Caco-2 (cell line): ENCODE data around the gene PDIK1L. TPM values are rescaled to one million over a fixed set of nuclear protein-coding genes. Genes with fewer than 3 reads are reported as not detected.
"Not testable (repeated sequence)": the region's sequence is repeated elsewhere in the genome, so short reads cannot be mapped to it uniquely, and the experiment has no call there.

Experiments used
- BruUV-seq: library from RNA; stranded (reverse); fragments of 400-500 nt; replicated peaks from 2 replicates; lab custom pipeline; 2021; lab: Mats Ljungman, UMichigan
- CTCF ChIA-PET: fragments of 300-600 bp; sonication (Branson Sonifier 250); formaldehyde crosslinking; loops from one replicate; lab custom pipeline; 2022; ENCODE audit warnings: antibody characterized with exemption; lab: Charles Lee
- POLR2A ChIA-PET: fragments of 300-600 bp; sonication (Branson Sonifier 250); formaldehyde crosslinking; loops from one replicate; lab custom pipeline; 2022; ENCODE audit warnings: antibody characterized with exemption; lab: Charles Lee
- DNase-seq, 2 experiments: peaks; one replicate each; pipeline versions ENCODE4 v3.0.0 to v3.0.0-alpha.2; 2020 to 2022
- H3K27me3 ChIP-seq: replicated peaks from 2 replicates; pipeline ENCODE4 v1.6.0; 2011; ENCODE audit warnings: low read length; ENCODE audit not compliant: control insufficient read depth, insufficient read depth
- H3K36me3 ChIP-seq: 2 replicates; pipeline ENCODE4 v1.5.1; 2011; ENCODE audit warnings: low read length; ENCODE audit not compliant: control insufficient read depth, insufficient read depth
- H3K4me1 ChIP-seq: fragments of 250-450 bp; sonication (Bioruptor Pico); 2 replicates; pipeline ENCODE4 v1.5.1; 2020; ENCODE audit warnings: mild to moderate bottlenecking
- H3K4me3 ChIP-seq: 2 replicates; pipeline ENCODE4 v1.5.1; 2011; ENCODE audit warnings: low read depth, mild to moderate bottlenecking, control low read depth, low read length
- H3K9me3 ChIP-seq: fragments of 250-450 bp; sonication (Bioruptor Pico); 2 replicates; pipeline ENCODE4 v1.5.1; 2020; ENCODE audit warnings: mild to moderate bottlenecking, moderate library complexity
- H3K27ac Mint-ChIP-seq: one replicate; pipeline ENCODE4 v1.8.0; 2022; ENCODE audit warnings: mixed read lengths; ENCODE audit not compliant: unreplicated experiment
- H3K27me3 Mint-ChIP-seq: one replicate; pipeline ENCODE4 v1.8.0; 2022; ENCODE audit warnings: mixed read lengths; ENCODE audit not compliant: insufficient read depth, unreplicated experiment
- H3K36me3 Mint-ChIP-seq: one replicate; pipeline ENCODE4 v1.8.0; 2022; ENCODE audit warnings: mild to moderate bottlenecking, mixed read lengths; ENCODE audit not compliant: insufficient read depth, unreplicated experiment
- H3K4me1 Mint-ChIP-seq: one replicate; pipeline ENCODE4 v1.8.0; 2022; ENCODE audit warnings: low read depth, mixed read lengths; ENCODE audit not compliant: unreplicated experiment
- H3K4me3 Mint-ChIP-seq: one replicate; pipeline ENCODE4 v1.8.0; 2022; ENCODE audit warnings: mild to moderate bottlenecking, moderate library complexity, mixed read lengths; ENCODE audit not compliant: unreplicated experiment
- H3K9me3 Mint-ChIP-seq: one replicate; pipeline ENCODE4 v1.8.0; 2022; ENCODE audit warnings: mixed read lengths; ENCODE audit not compliant: unreplicated experiment
- CTCF ChIP-seq, 2 experiments: fragments of 200-600 bp in 1 of 2; IDR thresholded peaks; 1 replicate in 1 of 2; 2 replicates in 1 of 2; pipeline versions ENCODE4 v1.5.1 to v1.8.0; 2011 to 2022; ENCODE audit warnings: antibody characterized with exemption in 1 of 2, control low read depth in 1 of 2, inconsistent platforms in 1 of 2, low read depth in 1 of 2, low read length in 1 of 2, mild to moderate bottlenecking in 1 of 2, moderate library complexity in 1 of 2; ENCODE audit not compliant: insufficient read depth in 1 of 2, severe bottlenecking in 1 of 2, unreplicated experiment in 1 of 2
- intact Hi-C: fragments of 100-400 bp; cut with micrococcal nuclease; formaldehyde crosslinking; loops from one replicate; pipeline ENCODE4 v1.10.0; 2022; ENCODE audit not compliant: unreplicated experiment
- total RNA-seq: library from RNA; stranded (reverse); gene quantifications from 2 replicates; pipeline ENCODE4 v1.2.3, GENCODE V29; 2022

Gene PDIK1L
- total RNA-seq, 1 experiment from 2014 or later = 5.5 TPM

- peaks cover 79% of the 10 kb centered on the region for H3K4me1 ChIP-seq
- no peaks in the 10 kb centered on the region for H3K27me3 Mint-ChIP-seq
- H3K4me1 Mint-ChIP-seq = peaks cover 25% of the 10 kb centered on the region
- TF ChIP-seq CTCF (IDR thresholded peaks at IDR 0.05; ENCODE audit: insufficient read depth in 1 of 2, low read depth in 1 of 2, low read length in 1 of 2, severe bottlenecking in 1 of 2, unreplicated experiment in 1 of 2) = no peak
- no peaks in the 10 kb centered on the region for H3K36me3 ChIP-seq
- H3K4me3 Mint-ChIP-seq = no peak overlapping the region
- intact Hi-C loops = no loop called here
- no peak overlapping the region for H3K4me3 ChIP-seq
- DNase-seq = no peak
- no TSS peak for BruUV-seq
- H3K27ac Mint-ChIP-seq = no peak overlapping the region
- H3K9me3 Mint-ChIP-seq = no peaks in the 10 kb centered on the region
- ChIA-PET CTCF (no interaction called here), POLR2A (interaction anchor here (0.5 kb wide), 1 partner anchor 60 kb away, joined by 3 read pairs; no protein-coding TSS in a partner anchor)
- no peaks in the 10 kb centered on the region for H3K36me3 Mint-ChIP-seq
- H3K9me3 ChIP-seq = no peaks in the 10 kb centered on the region
- H3K27me3 ChIP-seq = no peaks in the 10 kb centered on the region
Observed at GRCh38 chr1:26098602-26099001, 13.0 kb upstream of the PDIK1L start.

GRCh38 chr1:26099780-26100179, 11.8 kb upstream of the PDIK1L start:
- no TSS peak for BruUV-seq
- no peaks in the 10 kb centered on the region for H3K27me3 Mint-ChIP-seq
- H3K4me3 ChIP-seq = no peak overlapping the region

GRCh38 chr1:26100204-26100603, 11.4 kb upstream of the PDIK1L start:
- intact Hi-C loops, BruUV-seq, H3K4me3 Mint-ChIP-seq, H3K27me3 Mint-ChIP-seq, H3K27me3 ChIP-seq, DNase-seq, H3K27ac Mint-ChIP-seq, H3K9me3 ChIP-seq, H3K4me3 ChIP-seq, H3K36me3 ChIP-seq, H3K36me3 Mint-ChIP-seq, H3K9me3 Mint-ChIP-seq: not testable (repeated sequence)
- peaks cover 29% of the 10 kb centered on the region for H3K4me1 Mint-ChIP-seq
- POLR2A ChIA-PET = interaction anchor here (0.5 kb wide), 1 partner anchor 54 kb away, joined by 3 read pairs; no protein-coding TSS in a partner anchor
- H3K4me1 ChIP-seq = peaks cover 77% of the 10 kb centered on the region
- CTCF ChIA-PET = interaction anchor here (1.0 kb wide), 1 partner anchor 8 kb away, joined by 3 read pairs; no protein-coding TSS in a partner anchor

More at GRCh38 chr1:26099780-26100179, 11.8 kb upstream of the PDIK1L start:
- Mint-ChIP-seq H3K27ac (no peak overlapping the region), H3K36me3 (no peaks in the 10 kb centered on the region), H3K9me3 (no peaks in the 10 kb centered on the region), H3K4me3 (no peak overlapping the region), H3K4me1 (peaks cover 25% of the 10 kb centered on the region)
- intact Hi-C loops = no loop called here
- ChIA-PET POLR2A (no interaction called here), CTCF (interaction anchor here (1.0 kb wide), 1 partner anchor 8 kb away, joined by 3 read pairs; no protein-coding TSS in a partner anchor)
- Histone ChIP-seq H3K9me3 (no peaks in the 10 kb centered on the region), H3K36me3 (no peaks in the 10 kb centered on the region), H3K27me3 (no peaks in the 10 kb centered on the region), H3K4me1 (peaks cover 78% of the 10 kb centered on the region)
- DNase-seq = no peak
- TF ChIP-seq CTCF (IDR thresholded peaks at IDR 0.05; ENCODE audit: insufficient read depth in 1 of 2, low read depth in 1 of 2, low read length in 1 of 2, severe bottlenecking in 1 of 2, unreplicated experiment in 1 of 2) = no peak
